GM21786 (cell line): ENCODE data around the gene SMIM7.
"Not testable (repeated sequence)": the region's sequence is repeated elsewhere in the genome, so short reads cannot be mapped to it uniquely, and the experiment has no call there.

Experiments
- ATAC-seq: cut with Tn5 transposase; IDR thresholded peaks from one replicate; pipeline ENCODE4 v1.9.1; 2021; ENCODE audit not compliant: unreplicated experiment

The SMIM7 gene

DNA sequence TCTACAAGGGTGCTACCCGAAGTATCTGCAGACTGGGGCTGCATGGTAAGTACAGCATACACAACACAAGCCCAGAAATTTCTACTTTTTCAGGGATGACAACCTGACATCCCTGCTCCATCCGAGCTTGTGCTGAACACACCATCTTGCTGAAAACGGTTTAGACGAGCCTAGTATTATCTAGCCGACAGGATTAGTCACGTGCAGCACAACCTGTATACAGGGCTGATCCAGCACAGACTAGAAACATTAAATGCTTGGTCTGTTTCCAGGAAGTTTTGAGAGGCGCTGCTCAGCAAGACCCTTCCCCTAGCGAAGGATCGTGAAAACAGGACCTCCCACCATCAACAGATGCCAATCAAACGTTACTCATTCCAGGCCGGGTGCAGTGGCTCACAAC is 4.2 kb downstream of the SMIM7 start:
- no peak for ATAC-seq

DNA sequence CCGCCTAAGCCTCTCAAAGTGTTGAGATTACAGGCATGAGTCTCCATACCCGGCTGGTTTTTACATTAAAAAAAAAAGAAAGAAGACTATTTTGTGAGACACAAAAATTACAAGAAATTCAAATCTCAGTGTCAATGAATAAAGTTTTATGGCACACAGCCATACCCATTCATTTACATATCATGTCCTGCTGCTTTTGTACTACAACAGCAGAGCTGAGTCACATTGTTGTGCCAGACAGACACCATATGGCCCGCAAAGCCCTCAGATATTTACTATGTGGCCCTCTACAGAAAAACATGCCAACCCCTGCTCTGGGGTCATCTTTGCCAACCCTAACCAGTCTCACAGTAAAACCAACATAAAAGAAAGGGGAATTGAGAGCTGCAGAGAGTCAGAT is 5.3 kb downstream of the SMIM7 start:
- no peak for ATAC-seq

DNA sequence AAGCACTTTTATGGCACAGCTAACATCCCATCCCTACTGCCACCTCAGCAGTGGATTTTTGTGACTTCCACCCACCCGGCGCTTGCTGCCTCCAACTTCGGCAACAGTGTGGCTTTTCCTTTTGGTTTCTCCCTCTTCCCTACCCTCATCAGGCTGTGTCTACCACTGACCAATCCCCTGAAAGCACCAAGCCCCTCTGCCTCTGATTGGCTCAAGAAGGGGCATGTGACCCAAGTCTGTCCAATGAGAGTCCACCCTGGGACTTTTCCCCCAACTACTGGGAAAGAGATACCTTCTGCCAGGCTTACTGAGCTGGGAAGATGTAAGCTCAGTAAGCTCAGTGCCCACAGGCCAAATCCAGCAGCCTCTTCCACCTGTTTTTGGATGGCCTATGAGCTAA is 5.8 kb downstream of the SMIM7 start:
- ATAC-seq: no peak

DNA sequence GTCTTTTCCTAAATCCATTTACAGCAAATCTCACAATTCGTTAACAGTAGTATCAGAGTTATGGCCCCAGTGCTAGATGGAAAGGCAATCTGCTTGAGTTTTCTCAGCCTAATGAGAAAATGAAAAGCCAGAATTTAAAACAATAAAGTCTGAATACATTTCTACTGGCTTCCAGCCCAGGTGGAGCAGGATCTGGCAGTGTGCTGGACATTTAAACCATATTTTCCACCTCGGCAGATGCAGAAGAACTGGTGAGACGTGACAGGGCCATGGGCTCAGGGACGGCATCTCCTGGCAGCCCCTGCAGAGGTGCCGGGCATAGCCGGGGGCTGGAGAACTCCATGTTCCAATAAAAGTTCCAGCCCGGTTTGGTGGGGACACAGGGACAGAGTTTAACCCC is 7.1 kb downstream of the SMIM7 start:
- no peak for ATAC-seq

DNA sequence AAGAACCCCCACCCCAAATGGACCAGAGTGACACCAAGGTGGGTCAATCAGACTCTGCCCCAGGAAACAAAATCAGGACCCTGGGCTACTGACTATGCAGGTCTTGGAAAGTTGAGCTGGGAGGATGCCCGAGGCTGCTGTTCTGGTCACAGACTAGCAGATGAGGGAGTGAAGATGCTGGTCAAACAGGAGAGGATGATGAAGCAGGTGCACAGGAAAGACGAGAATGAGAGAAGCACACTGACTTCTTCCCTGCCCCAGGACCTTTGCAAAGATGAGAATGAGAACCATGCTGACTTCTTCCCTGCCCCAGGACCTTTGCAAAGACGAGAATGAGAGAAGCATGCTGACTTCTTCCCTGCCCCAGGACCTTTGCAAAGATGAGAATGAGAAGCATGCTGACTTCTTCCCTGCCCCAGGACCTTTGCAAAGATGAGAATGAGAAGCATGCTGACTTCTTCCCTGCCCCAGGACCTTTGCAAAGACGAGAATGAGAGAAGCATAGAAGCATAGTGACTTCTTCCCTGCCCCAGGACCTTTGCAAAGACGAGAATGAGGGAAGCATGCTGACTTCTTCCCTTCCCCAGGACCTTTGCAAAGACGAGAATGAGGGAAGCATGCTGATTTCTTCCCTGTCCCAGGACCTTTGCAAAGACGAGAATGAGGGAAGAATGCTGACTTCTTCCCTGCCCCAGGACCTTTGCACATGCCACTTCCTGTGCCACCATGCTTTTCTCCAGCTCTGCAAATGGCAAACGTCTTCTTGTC is 8.3 kb downstream of the SMIM7 start:
- not testable (repeated sequence) for ATAC-seq

DNA sequence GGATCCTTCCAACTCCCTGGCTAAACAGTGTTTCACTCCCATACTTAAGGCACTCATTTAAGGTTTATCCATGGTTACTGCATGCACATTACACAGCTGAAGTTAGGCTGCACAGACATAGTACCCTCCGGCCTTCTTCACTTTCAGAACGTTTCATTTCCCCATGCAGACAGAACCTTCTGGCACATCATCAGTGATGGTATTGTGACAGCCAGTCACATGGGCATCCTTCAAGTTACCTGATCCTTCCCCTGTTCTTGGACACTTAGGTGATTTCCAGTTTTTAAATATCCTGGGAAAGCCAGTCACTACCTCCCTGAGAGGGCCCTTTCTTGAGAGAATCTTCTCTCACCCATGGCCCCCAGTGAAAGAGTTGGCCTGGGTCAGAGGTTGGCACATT is 9.1 kb downstream of the SMIM7 start:
- ATAC-seq: no peak

DNA sequence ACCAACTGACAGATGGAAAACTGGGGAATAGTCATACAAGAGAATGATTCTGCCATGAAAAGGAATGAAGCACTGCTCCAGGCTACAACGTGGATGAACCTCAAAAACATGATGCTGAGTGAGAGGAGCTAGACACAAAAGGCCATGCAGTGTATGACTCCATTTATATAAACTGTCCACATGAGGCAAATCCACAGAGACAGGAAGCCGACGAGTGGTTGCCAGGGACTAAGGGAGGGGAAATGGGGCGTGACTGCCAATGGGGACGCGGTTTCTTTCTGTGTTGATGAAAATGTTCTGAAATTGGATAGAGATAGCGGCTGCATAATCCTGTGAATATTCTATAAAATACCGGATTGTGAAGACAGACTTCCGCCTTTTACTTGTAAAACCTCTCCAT is 10.2 kb downstream of the SMIM7 start:
- ATAC-seq: no peak

DNA sequence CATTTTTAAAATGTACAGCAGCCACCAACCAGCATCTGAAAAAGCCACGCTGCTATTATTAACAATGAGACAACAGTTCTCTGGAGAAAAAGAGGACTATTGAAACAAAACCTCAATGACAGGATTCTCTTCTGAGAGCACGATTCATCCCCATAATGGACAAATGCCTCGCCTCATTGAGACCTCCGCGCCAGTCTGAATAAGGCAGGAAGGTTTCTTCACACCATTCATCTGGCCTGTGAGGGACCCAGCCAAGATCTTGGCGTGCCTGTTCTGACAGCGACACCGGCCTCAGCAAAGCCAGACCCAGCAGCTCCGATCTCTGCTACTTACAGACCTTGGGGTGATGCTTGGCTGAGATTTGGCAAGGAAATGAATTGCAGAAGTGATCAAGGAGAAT is 14.8 kb downstream of the SMIM7 start:
- no peak for ATAC-seq

DNA sequence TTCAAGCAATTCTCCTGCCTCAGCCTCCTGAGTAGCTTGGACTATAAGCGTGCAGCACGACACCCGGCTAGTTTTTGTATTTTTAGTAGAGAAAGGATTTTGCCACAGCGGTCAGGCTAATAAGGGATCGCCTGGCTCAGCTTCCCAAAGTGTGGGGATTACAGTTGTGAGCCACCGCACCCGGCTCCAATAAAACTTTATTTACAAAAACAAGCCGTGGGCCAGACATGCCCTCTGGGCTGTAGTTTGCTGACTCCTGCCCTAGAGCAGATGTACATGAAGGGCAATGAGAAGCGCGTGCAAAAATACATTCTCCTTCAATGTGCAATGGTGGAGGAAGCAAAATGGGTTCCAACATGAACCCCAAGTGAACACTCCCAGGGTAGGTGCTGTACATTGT is 18.2 kb downstream of the SMIM7 start:
- ATAC-seq: no peak

DNA sequence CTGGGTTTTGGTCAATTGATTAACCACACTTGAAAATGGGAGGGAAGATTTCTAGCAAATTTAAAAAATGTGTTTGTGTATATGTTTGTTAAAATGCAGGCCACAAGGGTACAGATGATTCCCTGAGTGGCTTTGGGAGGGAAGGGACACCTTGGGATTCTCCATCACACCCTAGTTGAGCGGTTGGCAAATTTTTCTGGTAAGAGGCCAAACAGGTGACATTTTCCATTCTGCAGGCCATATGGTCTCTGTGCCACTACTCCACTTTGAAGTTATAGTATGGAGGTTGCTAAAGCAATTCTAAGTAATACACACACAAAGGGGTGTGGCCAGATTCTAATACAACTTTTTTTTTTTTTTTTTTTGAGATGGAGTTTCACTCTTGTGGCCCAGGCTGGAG is 19.0 kb downstream of the SMIM7 start:
- no peak for ATAC-seq

DNA sequence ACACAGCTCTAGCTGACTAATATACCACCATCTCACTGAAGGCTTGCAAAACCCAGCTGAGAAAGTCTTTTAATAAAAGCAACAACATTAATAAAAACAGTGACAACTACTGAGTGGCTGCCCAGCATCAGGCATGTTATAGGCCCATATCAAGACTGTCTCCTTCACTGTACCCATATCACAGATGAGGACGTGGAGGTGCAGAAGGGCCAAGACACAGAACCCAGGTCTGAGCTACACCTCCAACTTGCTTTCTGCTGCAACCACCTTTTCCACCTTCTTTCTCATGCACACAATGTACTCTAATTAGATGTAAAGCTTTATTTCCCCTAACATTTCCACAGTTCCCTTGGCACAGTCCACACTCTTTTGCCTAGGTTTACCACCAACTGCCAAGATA is 21.3 kb downstream of the SMIM7 start:
- no peak for ATAC-seq

DNA sequence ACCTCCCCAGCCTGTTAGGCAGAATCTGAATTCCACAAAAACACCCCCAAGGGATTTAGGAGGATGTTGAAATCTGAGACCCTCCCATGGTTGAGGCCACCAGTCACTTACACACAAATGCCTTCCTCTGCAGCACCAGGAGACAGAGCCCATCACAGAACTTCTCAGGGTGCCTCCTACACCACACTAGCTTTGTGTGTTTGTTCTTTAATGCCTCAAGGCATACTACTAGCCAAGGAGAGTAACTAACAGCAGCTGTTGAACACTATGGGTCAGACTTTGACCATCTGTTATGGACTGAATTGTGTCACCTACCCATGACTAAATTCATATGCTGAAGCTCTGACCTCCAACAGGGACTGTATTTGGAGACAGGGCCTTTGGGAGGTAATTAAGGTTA is 22.4 kb downstream of the SMIM7 start:
- ATAC-seq: no peak

DNA sequence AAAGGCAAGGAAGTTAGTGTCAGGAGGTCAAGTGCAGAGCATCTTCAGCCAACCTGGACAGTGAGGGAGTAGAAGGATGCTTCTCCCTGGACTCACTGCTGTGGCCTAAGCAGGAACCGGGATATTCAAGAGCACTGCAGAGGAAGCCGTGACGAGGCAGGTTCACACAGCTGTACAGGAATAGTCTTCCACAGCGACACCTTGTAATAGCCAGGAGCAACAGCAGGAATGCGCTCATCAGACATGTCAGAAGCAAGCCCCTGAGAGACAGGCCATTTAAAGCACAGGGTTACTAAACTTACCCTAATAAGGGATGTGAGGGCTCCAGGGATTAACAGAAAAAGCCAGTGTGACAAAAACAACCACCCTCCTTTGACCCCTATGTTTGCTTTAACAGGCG is 28.5 kb downstream of the SMIM7 start:
- ATAC-seq: no peak

DNA sequence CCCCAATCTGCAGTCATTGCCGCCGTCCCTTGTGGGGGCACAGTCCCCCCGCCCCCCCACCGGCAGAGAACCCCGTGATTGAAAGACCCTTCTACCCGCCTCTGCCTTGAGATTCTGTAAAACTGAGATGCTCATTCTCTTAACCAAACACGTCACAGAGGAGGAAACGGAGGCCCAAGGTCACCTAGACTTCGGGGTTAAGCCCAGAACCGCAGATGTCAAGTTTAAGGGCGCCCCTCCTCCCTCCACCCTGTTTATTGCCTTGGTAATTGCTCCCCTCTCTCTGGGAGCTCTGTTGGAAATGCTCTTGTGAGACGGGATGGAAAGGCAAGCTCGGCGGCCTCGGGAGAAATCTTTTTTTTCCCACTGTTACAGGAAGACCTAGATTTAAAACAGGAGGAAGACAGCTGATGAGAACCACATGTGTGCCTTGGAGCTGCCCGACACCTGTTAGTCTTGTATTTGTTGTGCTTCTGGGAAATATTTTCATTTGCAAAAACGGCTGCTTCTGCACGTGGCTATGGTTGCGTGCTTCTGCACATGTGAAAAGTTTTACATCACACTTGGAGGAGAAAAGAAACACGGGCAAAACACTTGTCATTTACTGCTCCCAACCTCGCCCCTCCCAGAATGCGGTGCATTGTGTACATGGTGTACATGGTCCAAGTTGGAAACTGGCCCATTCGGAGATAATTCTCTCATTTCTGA is 30.8 kb downstream of the SMIM7 start:
- no peak for ATAC-seq

DNA sequence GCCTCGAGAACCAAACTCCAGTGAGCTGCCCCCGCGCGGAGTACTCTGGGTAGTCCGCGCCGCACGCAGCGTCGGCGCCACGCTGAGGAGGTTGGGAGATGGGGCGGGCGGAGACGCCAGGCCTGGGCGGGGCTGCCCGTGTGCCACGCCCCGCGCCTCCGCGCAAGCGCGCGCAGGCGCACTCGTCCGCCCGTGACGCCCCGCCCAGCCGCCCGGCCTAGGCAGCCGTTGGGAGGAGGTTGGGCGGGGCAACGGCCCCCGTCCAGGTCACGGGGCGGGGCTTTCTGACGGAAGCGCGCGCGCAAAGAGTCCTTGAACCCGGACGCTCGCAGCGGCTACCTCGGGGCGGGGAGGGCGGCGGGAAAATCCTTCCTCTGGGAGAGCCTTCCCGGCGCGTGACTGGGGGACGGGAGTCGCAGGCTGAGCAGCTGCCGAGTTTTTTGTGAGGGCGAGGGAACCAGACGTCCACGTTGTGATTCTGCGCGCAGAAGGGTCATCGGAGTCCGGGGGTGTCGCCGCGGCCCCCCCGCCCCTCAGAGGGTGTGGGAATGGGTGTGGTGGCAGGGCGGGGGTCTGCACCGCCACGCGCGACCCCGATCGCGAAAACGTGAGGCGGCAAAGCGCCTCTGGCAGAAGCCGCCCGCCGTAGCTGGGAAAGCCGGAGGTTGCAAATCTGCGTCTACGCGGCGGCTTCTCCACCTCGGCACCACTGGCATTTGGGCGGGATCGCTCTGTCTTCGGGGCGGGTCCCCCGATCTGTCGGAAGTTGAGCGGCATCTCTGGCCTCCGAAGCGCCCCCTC is 31.6 kb downstream of the SMIM7 start, which contains the start of gene MED26:
MED26 (minus strand) TSS at position 22 of the 801 bp plus-strand sequence. CDS start 261 bp downstream, outside the sequence.
- peak; percentile 71 for ATAC-seq

DNA sequence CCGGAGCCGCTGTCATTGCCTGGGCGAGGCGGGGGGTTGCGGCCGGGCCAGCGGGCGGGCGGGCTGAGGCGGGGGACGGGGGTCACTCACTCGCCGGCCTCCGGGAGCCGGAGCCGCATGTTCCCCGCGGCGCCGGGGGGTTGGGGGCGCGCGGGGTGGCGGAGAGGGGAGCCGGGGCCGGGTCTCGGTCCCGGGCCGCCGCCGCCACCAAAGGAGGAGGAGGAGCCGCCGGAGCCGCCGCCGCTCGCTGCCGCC is 32.1 kb downstream of the SMIM7 start:
- ATAC-seq: no peak

DNA sequence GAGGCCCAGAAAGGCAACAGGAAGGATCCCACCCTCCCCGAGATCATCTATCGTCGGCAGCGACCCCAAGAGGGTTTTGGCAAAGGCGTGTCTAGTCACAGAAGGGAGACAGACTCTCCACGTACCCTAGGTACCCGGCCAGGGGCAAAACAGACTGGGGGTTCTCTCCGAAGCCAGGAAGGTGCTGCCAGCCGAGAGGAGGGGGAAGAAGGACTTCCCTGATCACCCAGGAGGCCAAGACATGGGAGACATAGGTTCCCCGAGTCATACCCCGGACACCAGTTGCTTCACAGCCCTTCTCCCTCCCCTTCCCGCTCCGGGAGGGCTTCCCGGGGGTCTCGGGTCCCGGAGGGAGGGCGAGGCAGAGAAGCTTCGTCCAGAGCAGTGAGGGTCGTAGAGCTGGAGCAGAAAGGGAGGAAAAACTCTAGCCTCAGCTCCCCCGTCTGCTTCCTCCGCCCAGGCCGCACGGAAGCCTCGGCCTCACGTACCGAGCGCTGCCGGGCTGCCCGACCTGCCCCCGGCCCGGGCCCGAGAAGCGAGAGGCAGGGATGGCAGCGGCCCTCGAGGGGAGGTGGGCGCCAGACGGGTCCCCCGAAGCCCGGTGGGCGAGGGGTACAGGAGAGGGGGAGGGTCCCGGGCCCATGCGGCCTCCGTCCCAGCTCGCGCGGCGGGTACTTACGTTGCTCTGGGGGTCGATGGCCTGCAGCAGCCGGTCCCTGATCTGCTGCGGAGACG is 32.6 kb downstream of the SMIM7 start:
- no peak for ATAC-seq

DNA sequence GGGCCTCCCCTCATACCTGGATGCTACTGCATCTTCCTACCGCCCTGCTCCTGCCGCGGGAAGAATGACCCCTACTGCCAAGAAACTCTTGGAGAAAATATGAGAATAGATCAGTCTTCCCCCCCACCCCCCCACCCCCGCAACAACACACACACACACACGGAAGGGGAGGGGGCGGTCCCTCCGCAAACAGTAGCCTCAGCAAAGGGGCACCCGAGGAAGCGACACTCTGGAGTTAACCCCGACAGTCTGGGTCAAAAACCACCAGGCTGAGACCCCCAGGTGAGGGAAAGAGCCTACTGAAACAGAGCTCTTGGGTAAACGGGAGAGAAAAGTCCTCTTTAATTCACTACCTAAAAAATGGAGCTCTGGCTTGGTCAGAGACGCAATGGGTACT is 33.1 kb downstream of the SMIM7 start:
- ATAC-seq: no peak

DNA sequence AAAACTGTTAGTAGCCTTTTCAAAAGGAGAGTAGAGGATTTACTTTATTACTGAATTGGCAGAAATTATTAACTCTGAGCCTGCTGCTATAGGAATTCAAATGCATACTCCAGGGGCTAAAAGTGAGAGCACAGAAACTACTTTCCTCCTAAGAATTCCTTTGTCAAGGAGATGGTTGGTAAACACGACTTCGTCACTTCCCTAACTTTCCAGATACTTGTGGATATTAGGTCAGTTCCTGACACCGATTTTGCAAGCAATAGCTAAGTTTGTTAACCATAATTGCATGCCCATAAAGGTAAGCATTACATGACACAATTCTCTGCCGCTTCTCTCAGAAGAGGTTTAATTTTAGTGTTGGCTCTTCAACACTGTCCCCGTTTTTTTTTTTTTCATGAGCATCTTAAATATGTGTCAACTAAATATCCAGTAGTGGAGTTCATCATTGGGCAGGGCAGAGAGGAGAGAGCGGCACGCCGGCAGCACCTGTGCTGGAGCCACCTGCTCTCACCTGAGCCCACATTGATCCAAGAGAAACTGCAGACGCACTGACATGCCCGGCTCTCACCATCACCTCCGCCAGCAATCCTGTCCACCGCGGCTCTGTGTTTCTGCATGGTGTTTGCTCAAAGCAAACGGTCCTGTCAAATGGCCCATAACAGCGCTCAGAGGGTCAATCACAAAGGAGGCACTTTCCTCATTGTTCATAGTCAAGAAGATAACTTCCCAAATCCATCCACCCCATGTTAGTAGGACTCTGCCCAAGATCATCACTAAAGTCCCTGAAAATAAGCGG is 34.6 kb downstream of the SMIM7 start:
- no peak for ATAC-seq

DNA sequence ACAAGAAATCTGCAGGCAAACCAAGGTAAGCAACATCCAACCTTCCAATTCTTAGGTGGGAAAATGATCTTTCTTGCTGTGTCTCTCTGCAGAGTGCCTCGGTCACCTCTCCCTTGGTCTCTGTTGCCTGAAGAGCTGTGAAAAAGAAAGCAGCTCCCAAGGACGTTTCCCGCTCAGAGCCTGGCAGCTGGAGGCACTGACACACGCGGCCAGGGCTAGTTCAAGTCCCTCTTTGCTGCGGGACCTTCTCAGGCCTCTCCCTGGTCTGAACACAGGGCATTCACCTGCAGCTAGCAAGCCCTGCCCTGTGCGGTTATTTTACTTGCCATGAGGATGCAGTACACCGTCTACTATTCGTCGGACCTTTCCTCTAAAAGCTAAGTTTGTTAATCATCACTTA is 35.7 kb downstream of the SMIM7 start:
- no peak for ATAC-seq

DNA sequence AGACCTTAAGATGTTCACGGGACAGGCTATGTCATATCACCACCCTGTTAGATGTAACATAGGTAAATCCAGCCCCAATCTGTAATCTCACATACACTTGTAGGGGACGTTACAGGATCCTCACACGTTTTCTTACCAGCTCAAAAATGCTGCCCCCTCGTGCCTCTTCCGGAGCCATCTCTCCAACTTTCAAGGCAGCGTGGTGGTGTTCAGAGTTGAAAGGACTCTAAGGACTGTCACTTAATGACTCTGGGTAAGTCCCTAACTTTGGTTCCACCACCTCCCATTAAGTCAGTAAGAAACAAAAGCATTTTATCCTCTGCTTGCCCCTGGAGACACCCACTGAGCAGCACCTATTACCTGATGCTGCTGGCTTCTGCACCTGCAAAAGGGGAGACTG is 36.4 kb downstream of the SMIM7 start:
- no peak for ATAC-seq
